H9 (cell line): ENCODE data around the gene TTLL9. TPM values are rescaled to one million over a fixed set of nuclear protein-coding genes. Genes with fewer than 3 reads are reported as not detected.

Experiments used
- DNase-seq: peaks from one replicate; pipeline ENCODE4 v3.0.0-alpha.2; 2017
- H2AFZ ChIP-seq: one replicate; pipeline ENCODE4 v1.6.1; 2013; ENCODE audit warnings: mild to moderate bottlenecking, low read length, control low read depth, moderate library complexity
- H2AK5ac ChIP-seq: 2 replicates; pipeline ENCODE4 v1.6.1; 2013; ENCODE audit warnings: low read length, control low read depth, mixed read lengths; ENCODE audit not compliant: insufficient read length
- H2BK120ac ChIP-seq: one replicate; pipeline ENCODE4 v1.6.1; 2013; ENCODE audit warnings: low read depth, mild to moderate bottlenecking, low read length, control low read depth, inconsistent platforms; ENCODE audit not compliant: poor library complexity, severe bottlenecking
- H2BK12ac ChIP-seq: 2 replicates; pipeline ENCODE4 v1.6.1; 2013; ENCODE audit warnings: low read length, control low read depth, mixed read lengths, low read depth; ENCODE audit not compliant: insufficient read length
- H2BK15ac ChIP-seq: 2 replicates; pipeline ENCODE4 v1.6.1; 2013; ENCODE audit warnings: low read depth, low read length, control low read depth
- H2BK20ac ChIP-seq: one replicate; pipeline ENCODE4 v1.6.1; 2013; ENCODE audit warnings: low read depth, mild to moderate bottlenecking, low read length, control low read depth, inconsistent platforms; ENCODE audit not compliant: poor library complexity, severe bottlenecking
- H2BK5ac ChIP-seq: 2 replicates; pipeline ENCODE4 v1.6.1; 2013; ENCODE audit warnings: low read length, control low read depth, mixed read lengths; ENCODE audit not compliant: insufficient read length
- H3K14ac ChIP-seq: 2 replicates; pipeline ENCODE4 v1.6.1; 2013; ENCODE audit warnings: low read length, control low read depth; ENCODE audit not compliant: insufficient read depth
- H3K18ac ChIP-seq: 2 replicates; pipeline ENCODE4 v1.6.1; 2013; ENCODE audit warnings: low read depth, mild to moderate bottlenecking, mixed read lengths, low read length, control low read depth; ENCODE audit not compliant: insufficient read length
- H3K23ac ChIP-seq: 2 replicates; pipeline ENCODE4 v1.6.1; 2013; ENCODE audit warnings: low read length, control low read depth, mixed read lengths, low read depth; ENCODE audit not compliant: insufficient read length
- H3K23me2 ChIP-seq: 2 replicates; pipeline ENCODE4 v1.6.1; 2013; ENCODE audit warnings: low read depth, mild to moderate bottlenecking, mixed read lengths, low read length, control low read depth; ENCODE audit not compliant: insufficient read length, poor library complexity, severe bottlenecking
- H3K27ac ChIP-seq: 2 replicates; pipeline ENCODE4 v1.5.1; 2013; ENCODE audit warnings: low read length, control low read depth, mixed read lengths, low read depth; ENCODE audit not compliant: insufficient read length
- H3K27me3 ChIP-seq: 2 replicates; pipeline ENCODE4 v1.6.1; 2013; ENCODE audit warnings: low read length, control low read depth, inconsistent platforms; ENCODE audit not compliant: insufficient read depth
- H3K4ac ChIP-seq: 2 replicates; pipeline ENCODE4 v1.6.1; 2013; ENCODE audit warnings: low read depth, mild to moderate bottlenecking, control low read depth, inconsistent platforms, low read length, moderate library complexity
- H3K4me1 ChIP-seq: 2 replicates; pipeline ENCODE4 v1.6.1; 2013; ENCODE audit warnings: low read length, control low read depth, inconsistent platforms; ENCODE audit not compliant: insufficient read depth
- H3K4me2 ChIP-seq: 2 replicates; pipeline ENCODE4 v1.6.1; 2013; ENCODE audit warnings: low read length, control low read depth, mixed read lengths; ENCODE audit not compliant: insufficient read length, insufficient read depth
- H3K56ac ChIP-seq: 2 replicates; pipeline ENCODE4 v1.6.1; 2013; ENCODE audit warnings: low read depth, mild to moderate bottlenecking, mixed read lengths, low read length, control low read depth; ENCODE audit not compliant: insufficient read length
- H3K79me1 ChIP-seq: 2 replicates; pipeline ENCODE4 v1.6.1; 2013; ENCODE audit warnings: low read depth, mild to moderate bottlenecking, moderate library complexity, low read length, control low read depth, inconsistent platforms; ENCODE audit not compliant: insufficient read depth, poor library complexity, severe bottlenecking
- H3K79me2 ChIP-seq: 2 replicates; pipeline ENCODE4 v1.6.1; 2013; ENCODE audit warnings: low read length, control low read depth, inconsistent platforms; ENCODE audit not compliant: insufficient read depth
- H3K9ac ChIP-seq: 2 replicates; pipeline ENCODE4 v1.6.1; 2013; ENCODE audit warnings: low read length, control low read depth, mixed read lengths; ENCODE audit not compliant: insufficient read length; ENCODE audit errors: extremely low read depth
- H3K9me3 ChIP-seq: one replicate; pipeline ENCODE4 v1.6.1; 2013; ENCODE audit warnings: low read depth, low read length, inconsistent platforms; ENCODE audit not compliant: control insufficient read depth
- H3T11ph ChIP-seq: one replicate; pipeline ENCODE4 v1.6.1; 2013; ENCODE audit warnings: mild to moderate bottlenecking, low read length, control low read depth, inconsistent platforms
- H4K20me1 ChIP-seq: one replicate; pipeline ENCODE4 v1.6.1; 2013; ENCODE audit not compliant: control insufficient read depth, insufficient read length, insufficient read depth
- H4K5ac ChIP-seq: 2 replicates; pipeline ENCODE4 v1.6.1; 2013; ENCODE audit warnings: low read depth, mild to moderate bottlenecking, mixed read lengths, low read length, control low read depth; ENCODE audit not compliant: insufficient read length
- H4K8ac ChIP-seq: replicated peaks from 2 replicates; pipeline ENCODE4 v1.6.1; 2013; ENCODE audit warnings: low read length, control low read depth, mixed read lengths, low read depth; ENCODE audit not compliant: insufficient read length
- H4K91ac ChIP-seq: 2 replicates; pipeline ENCODE4 v1.6.1; 2013; ENCODE audit warnings: low read depth, mild to moderate bottlenecking, moderate library complexity, mixed read lengths, low read length, control low read depth; ENCODE audit not compliant: insufficient read length
- H3K27ac Mint-ChIP-seq, 3 experiments: 2 replicates in 2 of 3; 3 replicates in 1 of 3; pipeline ENCODE4 v1.8.0; 2020 to 2021; ENCODE audit warnings: mixed read lengths in 3 of 3, mild to moderate bottlenecking in 1 of 3, moderate library complexity in 1 of 3
- H3K27me3 Mint-ChIP-seq: 2 replicates; pipeline ENCODE4 v1.8.0; 2021; ENCODE audit warnings: low read depth, mild to moderate bottlenecking, moderate library complexity, mixed read lengths
- H3K36me3 Mint-ChIP-seq, 3 experiments: 2 replicates in 2 of 3; 3 replicates in 1 of 3; pipeline ENCODE4 v1.8.0; 2020 to 2021; ENCODE audit warnings: low read depth in 3 of 3, mixed read lengths in 3 of 3; ENCODE audit not compliant: insufficient read depth in 1 of 3
- H3K4me1 Mint-ChIP-seq, 2 experiments: 2 replicates each; pipeline ENCODE4 v1.8.0; 2020; ENCODE audit warnings: mixed read lengths in 2 of 2
- H3K4me3 Mint-ChIP-seq, 2 experiments: 2 replicates in 1 of 2; 3 replicates in 1 of 2; pipeline ENCODE4 v1.8.0; 2020 to 2021; ENCODE audit warnings: mild to moderate bottlenecking in 2 of 2, mixed read lengths in 2 of 2, moderate library complexity in 1 of 2
- H3K9me3 Mint-ChIP-seq, 2 experiments: 2 replicates in 1 of 2; 3 replicates in 1 of 2; pipeline ENCODE4 v1.8.0; 2020; ENCODE audit warnings: mild to moderate bottlenecking in 2 of 2, mixed read lengths in 2 of 2, moderate library complexity in 1 of 2
- CTCF ChIP-seq: fragments of 200-600 bp; sonication (generic); conservative IDR thresholded peaks from 3 replicates; pipeline ENCODE4 v1.8.0; 2021; ENCODE audit warnings: antibody characterized with exemption, mild to moderate bottlenecking
- WGBS: extraction: QIAGEN DNeasy Blood & Tissue Kit; methylation state at CpG from one replicate; pipeline ENCODE4 v1.1.7; 2013; ENCODE audit warnings: missing lambda C conversion rate, low lambda C conversion rate, mixed read lengths; ENCODE audit not compliant: insufficient read length; ENCODE audit errors: extremely low coverage; 5-methylcytosine and 5-hydroxymethylcytosine counted together
- total RNA-seq: library from RNA; stranded (reverse); gene quantifications from 2 replicates; pipeline ENCODE4 v1.2.1, GENCODE V29; 2021

Gene TTLL9
- total RNA-seq, 1 experiment from 2014 or later: 0.20 TPM

- H2BK120ac ChIP-seq: no peak overlapping the region
- no peak overlapping the region for H3K4me2 ChIP-seq
- H3K9ac ChIP-seq: no peak overlapping the region
- no peak overlapping the region for H3K56ac ChIP-seq
- no peak overlapping the region for H3K23ac ChIP-seq
- no peaks in the 10 kb centered on the region for H3K4me1 ChIP-seq
- H3K4me3 Mint-ChIP-seq: no peak overlapping the region
- H3K27ac ChIP-seq: no peak overlapping the region
- no peaks in the 10 kb centered on the region for H3K9me3 ChIP-seq
- H4K91ac ChIP-seq: no peak overlapping the region
- no peak overlapping the region for H2BK5ac ChIP-seq
- H3K23me2 ChIP-seq: peaks cover 3% of the 10 kb centered on the region
- H3K9me3 Mint-ChIP-seq: no peaks in the 10 kb centered on the region; a peak in 1 of 5 replicates
- TF ChIP-seq CTCF: no peak
- H4K5ac ChIP-seq: no peak overlapping the region
- peak overlapping the region in 1 of 3 experiments; percentile 73; a peak in 3 of 7 replicates for H3K27ac Mint-ChIP-seq
- H3K27me3 ChIP-seq: no peaks in the 10 kb centered on the region
- H3K79me2 ChIP-seq: no peaks in the 10 kb centered on the region
- H2BK15ac ChIP-seq: no peak overlapping the region
- no peak overlapping the region for H3K14ac ChIP-seq
- H3T11ph ChIP-seq: no peak overlapping the region
- H3K36me3 Mint-ChIP-seq: no peaks in the 10 kb centered on the region
- no peak overlapping the region for H2BK20ac ChIP-seq
- no CpG with 5 or more reads among the region's 8 CpGs for WGBS
- H3K4ac ChIP-seq: no peak overlapping the region
- no peak overlapping the region for H3K18ac ChIP-seq
- no peak overlapping the region for H2BK12ac ChIP-seq
- no peak overlapping the region for H2AK5ac ChIP-seq
- H3K79me1 ChIP-seq: no peaks in the 10 kb centered on the region
- H4K20me1 ChIP-seq: no peaks in the 10 kb centered on the region
- no peak overlapping the region for H4K8ac ChIP-seq
- peaks cover 13 to 22% of the 10 kb centered on the region in 2 experiments for H3K4me1 Mint-ChIP-seq
- H2AFZ ChIP-seq: no peak overlapping the region
- peaks cover 4% of the 10 kb centered on the region for H3K27me3 Mint-ChIP-seq
- DNase-seq: peak; percentile 62
Measured at GRCh38 chr20:31894980-31895675, 24.7 kb downstream of the TTLL9 start.
